ENCODE results near the gene SMG6. TPM values are rescaled to one million over a fixed set of nuclear protein-coding genes. Genes with fewer than 3 reads are reported as not detected.
"Not testable (repeated sequence)": the region's sequence is repeated elsewhere in the genome, so short reads cannot be mapped to it uniquely, and the experiment has no call there.

SMG6 gene
- total RNA-seq, 2 donors from 2014 or later: 18.3 to 23.6 TPM

GRCh38 chr17:2143332-2143731 lies 160.3 kb downstream of the SMG6 start:
- no peak for DNase-seq
- intact Hi-C loops (cut with DNase I): no loop called here
- Histone ChIP-seq H3K4me1 (peaks cover 10% of the 10 kb centered on the region), H3K27me3 (no peaks in the 10 kb centered on the region), H3K36me3 (no peaks in the 10 kb centered on the region), H3K27ac (no peak overlapping the region), H3K4me3 (no peak overlapping the region), H3K9me3 (no peaks in the 10 kb centered on the region), H3K9ac (ENCODE audit: low read depth in 2 of 2, low read length in 2 of 2) (no peak overlapping the region)
- no peak for TF ChIP-seq CTCF (IDR thresholded peaks at IDR 0.05)

GRCh38 chr17:2142682-2143081 lies 160.9 kb downstream of the SMG6 start:
- H3K36me3 ChIP-seq; intact Hi-C loops (cut with DNase I); H3K4me3 ChIP-seq; H3K9me3 ChIP-seq; DNase-seq; H3K27ac ChIP-seq; H3K9ac ChIP-seq (ENCODE audit: low read depth in 2 of 2, low read length in 2 of 2); H3K27me3 ChIP-seq: not testable (repeated sequence)
- H3K4me1 ChIP-seq: peaks cover 11% of the 10 kb centered on the region

GRCh38 chr17:2140683-2141082 lies 162.9 kb downstream of the SMG6 start:
- Histone ChIP-seq H3K4me3 (no peak overlapping the region), H3K9me3 (no peaks in the 10 kb centered on the region), H3K27ac (no peak overlapping the region), H3K4me1 (peaks cover 11% of the 10 kb centered on the region), H3K9ac (ENCODE audit: low read depth in 2 of 2, low read length in 2 of 2) (no peak overlapping the region), H3K27me3 (no peaks in the 10 kb centered on the region), H3K36me3 (no peaks in the 10 kb centered on the region)
- no peak for TF ChIP-seq CTCF (IDR thresholded peaks at IDR 0.05)
- no peak for DNase-seq
- intact Hi-C loops (cut with DNase I): no loop called here

GRCh38 chr17:2138761-2139160 lies 164.8 kb downstream of the SMG6 start:
- no peak overlapping the region for H3K4me3 ChIP-seq
- peak; percentile 56 for DNase-seq
- intact Hi-C loops (cut with DNase I): no loop called here
- no peaks in the 10 kb centered on the region for H3K27me3 ChIP-seq
- TF ChIP-seq CTCF (IDR thresholded peaks at IDR 0.05): no peak
- H3K36me3 ChIP-seq: no peaks in the 10 kb centered on the region
- peaks cover 11% of the 10 kb centered on the region for H3K4me1 ChIP-seq
- H3K27ac ChIP-seq: peak overlapping the region; percentile 4
- H3K9ac ChIP-seq (ENCODE audit: low read depth in 2 of 2, low read length in 2 of 2): no peak overlapping the region
- no peaks in the 10 kb centered on the region for H3K9me3 ChIP-seq

- Histone ChIP-seq H3K9ac (ENCODE audit: low read depth in 2 of 2, low read length in 2 of 2) (no peak overlapping the region), H3K4me1 (peaks cover 11% of the 10 kb centered on the region), H3K27ac (peak overlapping the region; percentile 4), H3K9me3 (no peaks in the 10 kb centered on the region), H3K36me3 (no peaks in the 10 kb centered on the region), H3K27me3 (no peaks in the 10 kb centered on the region), H3K4me3 (no peak overlapping the region)
- intact Hi-C loops (cut with DNase I): no loop called here
- no peak for DNase-seq
- TF ChIP-seq CTCF (IDR thresholded peaks at IDR 0.05): no peak
These were observed 165.3 kb downstream of the SMG6 start for GRCh38 chr17:2138318-2138717.

GRCh38 chr17:2137342-2138098 lies 166.1 kb downstream of the SMG6 start:
- Histone ChIP-seq H3K27me3 (no peaks in the 10 kb centered on the region), H3K27ac (peak overlapping the region; percentile 4), H3K36me3 (no peaks in the 10 kb centered on the region), H3K9me3 (no peaks in the 10 kb centered on the region), H3K4me1 (peaks cover 11% of the 10 kb centered on the region), H3K4me3 (no peak overlapping the region), H3K9ac (ENCODE audit: low read depth in 2 of 2, low read length in 2 of 2) (no peak overlapping the region)
- intact Hi-C loops (cut with DNase I): no loop called here
- no peak for DNase-seq
- no peak for TF ChIP-seq CTCF (IDR thresholded peaks at IDR 0.05)
